Measurements from ENCODE around the gene PTPRE. TPM values are rescaled to one million over a fixed set of nuclear protein-coding genes. Genes with fewer than 3 reads are reported as not detected.

Gene PTPRE
- total and polyA plus RNA-seq, 4 donors, result 1.5 to 12.5 (median 3.7) TPM

DNA sequence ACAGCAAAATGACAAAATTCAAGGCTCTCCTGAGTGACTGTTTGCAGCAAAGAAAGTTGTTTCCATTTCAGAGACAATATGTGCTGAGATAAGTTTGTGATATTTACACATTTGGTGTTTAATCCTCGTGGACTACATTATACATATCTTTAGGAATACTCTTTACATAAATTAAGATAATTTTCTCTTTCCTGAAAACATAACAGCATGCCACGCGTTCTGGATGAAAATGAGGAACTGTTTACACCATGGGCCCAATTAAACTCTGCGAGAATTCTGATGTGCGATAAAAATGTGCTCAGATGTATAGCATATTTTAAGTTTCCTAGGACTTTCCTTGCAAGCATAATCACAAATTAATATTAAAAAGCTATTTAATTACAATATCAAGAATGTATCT, 26.4 kb downstream of the PTPRE start (continued):
- TF ChIP-seq EGR1 (IDR thresholded peaks at IDR 0.05; ENCODE audit: low read depth in 2 of 2), result no peak
- TF ChIP-seq, protein P1, sequence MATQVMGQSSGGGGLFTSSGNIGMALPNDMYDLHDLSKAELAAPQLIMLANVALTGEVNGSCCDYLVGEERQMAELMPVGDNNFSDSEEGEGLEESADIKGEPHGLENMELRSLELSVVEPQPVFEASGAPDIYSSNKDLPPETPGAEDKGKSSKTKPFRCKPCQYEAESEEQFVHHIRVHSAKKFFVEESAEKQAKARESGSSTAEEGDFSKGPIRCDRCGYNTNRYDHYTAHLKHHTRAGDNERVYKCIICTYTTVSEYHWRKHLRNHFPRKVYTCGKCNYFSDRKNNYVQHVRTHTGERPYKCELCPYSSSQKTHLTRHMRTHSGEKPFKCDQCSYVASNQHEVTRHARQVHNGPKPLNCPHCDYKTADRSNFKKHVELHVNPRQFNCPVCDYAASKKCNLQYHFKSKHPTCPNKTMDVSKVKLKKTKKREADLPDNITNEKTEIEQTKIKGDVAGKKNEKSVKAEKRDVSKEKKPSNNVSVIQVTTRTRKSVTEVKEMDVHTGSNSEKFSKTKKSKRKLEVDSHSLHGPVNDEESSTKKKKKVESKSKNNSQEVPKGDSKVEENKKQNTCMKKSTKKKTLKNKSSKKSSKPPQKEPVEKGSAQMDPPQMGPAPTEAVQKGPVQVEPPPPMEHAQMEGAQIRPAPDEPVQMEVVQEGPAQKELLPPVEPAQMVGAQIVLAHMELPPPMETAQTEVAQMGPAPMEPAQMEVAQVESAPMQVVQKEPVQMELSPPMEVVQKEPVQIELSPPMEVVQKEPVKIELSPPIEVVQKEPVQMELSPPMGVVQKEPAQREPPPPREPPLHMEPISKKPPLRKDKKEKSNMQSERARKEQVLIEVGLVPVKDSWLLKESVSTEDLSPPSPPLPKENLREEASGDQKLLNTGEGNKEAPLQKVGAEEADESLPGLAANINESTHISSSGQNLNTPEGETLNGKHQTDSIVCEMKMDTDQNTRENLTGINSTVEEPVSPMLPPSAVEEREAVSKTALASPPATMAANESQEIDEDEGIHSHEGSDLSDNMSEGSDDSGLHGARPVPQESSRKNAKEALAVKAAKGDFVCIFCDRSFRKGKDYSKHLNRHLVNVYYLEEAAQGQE (IDR thresholded peaks at IDR 0.05), result no peak
- TF ChIP-seq YY1 (IDR thresholded peaks at IDR 0.05), result no peak
- TF ChIP-seq RAD21 (IDR thresholded peaks at IDR 0.05), result no peak
- TF ChIP-seq SP1 (IDR thresholded peaks at IDR 0.05), result no peak
- TF ChIP-seq TAF1 (conservative IDR thresholded peaks at IDR 0.05), result no peak
- no peak for TF ChIP-seq FOXA2 (IDR thresholded peaks at IDR 0.05)
- TF ChIP-seq NR2F2 (IDR thresholded peaks at IDR 0.05), result no peak
- no peak for TF ChIP-seq JUND (IDR thresholded peaks at IDR 0.05)

DNA sequence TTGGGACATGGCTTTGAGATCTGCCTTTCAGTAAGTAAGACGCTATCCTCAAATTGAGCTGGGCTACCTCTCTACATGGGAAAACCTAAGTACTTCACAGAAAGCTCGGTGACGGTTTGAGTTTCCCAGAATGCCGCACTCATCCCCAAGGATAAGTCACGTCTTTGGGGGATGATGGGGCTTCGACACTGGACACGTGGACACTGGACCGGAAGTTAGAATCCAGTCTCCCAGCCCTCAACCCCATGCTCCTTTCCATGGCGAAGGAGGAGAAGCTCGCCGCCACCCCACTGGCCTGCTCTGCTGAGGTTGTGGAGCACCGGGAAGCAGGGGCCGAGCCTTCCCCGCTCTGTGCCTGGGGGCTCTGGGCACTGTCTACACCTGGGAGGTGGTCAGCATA, 27.5 kb downstream of the PTPRE start:
- no peak overlapping the region for H3K4me3 ChIP-seq (ENCODE audit: low read depth in 1 of 3, low read length in 3 of 3)
- TF ChIP-seq FOXA2 (IDR thresholded peaks at IDR 0.05) (no peak), HNF4A (conservative IDR thresholded peaks at IDR 0.05) (no peak), EGR1 (IDR thresholded peaks at IDR 0.05; ENCODE audit: low read depth in 2 of 2) (no peak), NR2F2 (IDR thresholded peaks at IDR 0.05) (no peak), RAD21 (IDR thresholded peaks at IDR 0.05) (no peak), SP1 (IDR thresholded peaks at IDR 0.05) (no peak), TAF1 (conservative IDR thresholded peaks at IDR 0.05) (no peak)
- TF ChIP-seq, protein P2, sequence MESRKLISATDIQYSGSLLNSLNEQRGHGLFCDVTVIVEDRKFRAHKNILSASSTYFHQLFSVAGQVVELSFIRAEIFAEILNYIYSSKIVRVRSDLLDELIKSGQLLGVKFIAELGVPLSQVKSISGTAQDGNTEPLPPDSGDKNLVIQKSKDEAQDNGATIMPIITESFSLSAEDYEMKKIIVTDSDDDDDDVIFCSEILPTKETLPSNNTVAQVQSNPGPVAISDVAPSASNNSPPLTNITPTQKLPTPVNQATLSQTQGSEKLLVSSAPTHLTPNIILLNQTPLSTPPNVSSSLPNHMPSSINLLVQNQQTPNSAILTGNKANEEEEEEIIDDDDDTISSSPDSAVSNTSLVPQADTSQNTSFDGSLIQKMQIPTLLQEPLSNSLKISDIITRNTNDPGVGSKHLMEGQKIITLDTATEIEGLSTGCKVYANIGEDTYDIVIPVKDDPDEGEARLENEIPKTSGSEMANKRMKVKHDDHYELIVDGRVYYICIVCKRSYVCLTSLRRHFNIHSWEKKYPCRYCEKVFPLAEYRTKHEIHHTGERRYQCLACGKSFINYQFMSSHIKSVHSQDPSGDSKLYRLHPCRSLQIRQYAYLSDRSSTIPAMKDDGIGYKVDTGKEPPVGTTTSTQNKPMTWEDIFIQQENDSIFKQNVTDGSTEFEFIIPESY (IDR thresholded peaks at IDR 0.05), result no peak
- DNase-seq (ENCODE audit: low spot score), result no peak
- peaks cover 0 to 5% (median 2%) of the 10 kb centered on the region in 4 donors for H3K9me3 ChIP-seq (ENCODE audit: control insufficient read depth in 4 of 4, low read length in 3 of 4)
- no peaks in the 10 kb centered on the region for H3K36me3 ChIP-seq (ENCODE audit: control insufficient read depth in 4 of 4, insufficient read depth in 3 of 4, low read depth in 1 of 4, low read length in 3 of 4)
- H3K27ac ChIP-seq (ENCODE audit: low read depth in 1 of 2, low read length in 2 of 2), result no peak overlapping the region
- peaks cover 0 to 3% (median 0%) of the 10 kb centered on the region in 4 donors for H3K27me3 ChIP-seq (ENCODE audit: control insufficient read depth in 4 of 4, insufficient read depth in 4 of 4, low read length in 3 of 4)
- WGBS, result 91% methylated on average over 14 of the region's 14 CpGs
- no peaks in the 10 kb centered on the region for H3K4me1 ChIP-seq (ENCODE audit: control insufficient read depth in 4 of 4, insufficient read depth in 4 of 4, low read length in 3 of 4)
- no peak overlapping the region for H3K9ac ChIP-seq (ENCODE audit: low read depth in 1 of 2, low read length in 2 of 2)

DNA sequence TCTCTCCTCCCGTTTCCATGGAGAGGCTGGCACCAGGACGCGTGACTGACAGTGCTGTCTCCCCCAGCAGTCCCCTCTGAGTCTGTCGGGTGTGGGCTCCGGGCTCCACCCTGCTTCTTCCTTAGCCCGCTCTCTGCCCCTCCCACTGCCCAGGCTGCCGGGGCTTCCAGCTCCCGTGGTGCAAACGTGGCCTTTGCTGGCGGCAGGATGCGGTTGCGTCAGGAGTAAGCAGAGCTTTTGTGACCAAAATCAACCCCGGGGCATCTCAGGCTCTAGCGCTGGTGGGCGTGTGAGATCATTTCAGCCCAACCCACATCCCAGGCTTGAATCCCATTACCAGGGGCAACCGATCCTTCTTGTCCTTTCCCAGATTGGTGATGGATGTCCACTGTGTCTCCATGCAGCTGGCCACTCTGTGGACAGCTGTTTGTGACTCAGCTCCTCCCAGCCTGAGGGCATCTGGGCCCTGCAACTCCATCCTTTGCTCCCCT, 28.2 kb downstream of the PTPRE start:
- H3K9me3 ChIP-seq (ENCODE audit: control insufficient read depth in 4 of 4, low read length in 3 of 4), result peaks cover 0 to 5% (median 2%) of the 10 kb centered on the region in 4 donors
- peaks cover 0 to 3% (median 0%) of the 10 kb centered on the region in 4 donors for H3K27me3 ChIP-seq (ENCODE audit: control insufficient read depth in 4 of 4, insufficient read depth in 4 of 4, low read length in 3 of 4)
- no peak overlapping the region for H3K9ac ChIP-seq (ENCODE audit: low read depth in 1 of 2, low read length in 2 of 2)
- no peaks in the 10 kb centered on the region for H3K36me3 ChIP-seq (ENCODE audit: control insufficient read depth in 4 of 4, insufficient read depth in 3 of 4, low read depth in 1 of 4, low read length in 3 of 4)
- H3K27ac ChIP-seq (ENCODE audit: low read depth in 1 of 2, low read length in 2 of 2), result no peak overlapping the region
- H3K4me1 ChIP-seq (ENCODE audit: control insufficient read depth in 4 of 4, insufficient read depth in 4 of 4, low read length in 3 of 4), result no peaks in the 10 kb centered on the region
- TF ChIP-seq, protein P1 (IDR thresholded peaks at IDR 0.05), result no peak
- TF ChIP-seq GABPA (IDR thresholded peaks at IDR 0.05 in 1 of 2, conservative IDR thresholded peaks at IDR 0.05 in 1 of 2) (no peak), HNF4A (conservative IDR thresholded peaks at IDR 0.05) (no peak), FOXA1 (IDR thresholded peaks at IDR 0.05) (no peak), RXRA (IDR thresholded peaks at IDR 0.05) (no peak), FOXA2 (IDR thresholded peaks at IDR 0.05) (no peak), RAD21 (IDR thresholded peaks at IDR 0.05) (no peak), SP1 (IDR thresholded peaks at IDR 0.05) (no peak), YY1 (IDR thresholded peaks at IDR 0.05) (no peak), TAF1 (conservative IDR thresholded peaks at IDR 0.05) (no peak)
- TF ChIP-seq, protein P3, sequence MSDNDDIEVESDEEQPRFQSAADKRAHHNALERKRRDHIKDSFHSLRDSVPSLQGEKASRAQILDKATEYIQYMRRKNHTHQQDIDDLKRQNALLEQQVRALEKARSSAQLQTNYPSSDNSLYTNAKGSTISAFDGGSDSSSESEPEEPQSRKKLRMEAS (IDR thresholded peaks at IDR 0.05), result no peak
- TF ChIP-seq, protein P2 (IDR thresholded peaks at IDR 0.05), result no peak
- no peak for DNase-seq (ENCODE audit: low spot score)
- no peak overlapping the region for H3K4me3 ChIP-seq (ENCODE audit: low read depth in 1 of 3, low read length in 3 of 3)
- 78% methylated on average over 16 of the region's 16 CpGs for WGBS

Data from liver (tissue), 9 donors.